SK-N-SH treated with all-trans-retinoic acid at 6 μM for 48 hours (cell line): ENCODE results near the gene CUL2.

Experiments used
- ATAC-seq: fragments of 200-7000 bp; cut with Tn5 transposase; 3 replicates; pipeline ENCODE4 v1.9.1; 2020; ENCODE audit warnings: mild to moderate bottlenecking, moderate library complexity
- ARNTL ChIP-seq: fragments of 450-650 bp; formaldehyde crosslinking; IDR thresholded peaks from 2 replicates; pipeline ENCODE4 v1.5.0; 2020; ENCODE audit warnings: low read depth, mild to moderate bottlenecking, moderate library complexity, borderline replicate concordance
- BACH2 ChIP-seq: fragments of 250-450 bp; sonication (Bioruptor Pico); IDR thresholded peaks from 2 replicates; pipeline ENCODE4 v1.9.0; 2021; ENCODE audit warnings: mild to moderate bottlenecking, borderline replicate concordance
- CREB5 ChIP-seq: fragments of 250-450 bp; sonication (Bioruptor Pico); IDR thresholded peaks from 2 replicates; pipeline ENCODE4 v1.5.1; 2020; ENCODE audit warnings: low read depth, mild to moderate bottlenecking, moderate library complexity
- CSDC2 ChIP-seq: fragments of 250-450 bp; sonication (Bioruptor Pico); IDR thresholded peaks from 2 replicates; pipeline ENCODE4 v1.5.0; 2020; ENCODE audit warnings: mild to moderate bottlenecking, moderate library complexity
- CSRNP3 ChIP-seq: fragments of 250-450 bp; sonication (Bioruptor Pico); IDR thresholded peaks from 2 replicates; pipeline ENCODE4 v1.5.1; 2021; ENCODE audit warnings: mild to moderate bottlenecking, moderate library complexity
- ESRRG ChIP-seq: fragments of 250-450 bp; sonication (Bioruptor Pico); IDR thresholded peaks from 2 replicates; pipeline ENCODE4 v1.6.1; 2021; ENCODE audit warnings: mild to moderate bottlenecking
- GLIS3 ChIP-seq: fragments of 250-450 bp; sonication (Bioruptor Pico); IDR thresholded peaks from 2 replicates; pipeline ENCODE4 v1.5.0; 2020; ENCODE audit warnings: mild to moderate bottlenecking, moderate library complexity
- ISL1 ChIP-seq: fragments of 250-450 bp; sonication (Bioruptor Pico); IDR thresholded peaks from 2 replicates; pipeline ENCODE4 v2.1.2; 2022; ENCODE audit warnings: mild to moderate bottlenecking, moderate library complexity
- PPARA ChIP-seq: fragments of 250-450 bp; sonication (Bioruptor Pico); IDR thresholded peaks from 2 replicates; pipeline ENCODE4 v1.5.0; 2020; ENCODE audit warnings: mild to moderate bottlenecking, borderline replicate concordance
- RARB ChIP-seq: fragments of 250-450 bp; sonication (Bioruptor Pico); IDR thresholded peaks from 2 replicates; pipeline ENCODE4 v1.8.0; 2021; ENCODE audit warnings: mild to moderate bottlenecking, moderate library complexity
- SNAI2 ChIP-seq: fragments of 250-450 bp; sonication (Bioruptor Pico); IDR thresholded peaks from 2 replicates; pipeline ENCODE4 v1.5.0; 2020; ENCODE audit warnings: mild to moderate bottlenecking, moderate library complexity
- TCF4 ChIP-seq: fragments of 250-450 bp; sonication (Bioruptor Pico); IDR thresholded peaks from 2 replicates; pipeline ENCODE4 v1.8.0; 2021; ENCODE audit warnings: mild to moderate bottlenecking, moderate library complexity, borderline replicate concordance
- TOX ChIP-seq: fragments of 250-450 bp; sonication (Bioruptor Pico); IDR thresholded peaks from 2 replicates; pipeline ENCODE4 v1.8.0; 2021; ENCODE audit warnings: mild to moderate bottlenecking, moderate library complexity, borderline replicate concordance
- TSHZ2 ChIP-seq: fragments of 250-450 bp; sonication (Bioruptor Pico); IDR thresholded peaks from 2 replicates; pipeline ENCODE4 v1.5.0; 2020; ENCODE audit warnings: mild to moderate bottlenecking, moderate library complexity
- ZC3H10 ChIP-seq: fragments of 250-450 bp; sonication (Bioruptor Pico); IDR thresholded peaks from 2 replicates; pipeline ENCODE4 v1.5.1; 2021; ENCODE audit warnings: mild to moderate bottlenecking, moderate library complexity
- ZFP3 ChIP-seq: fragments of 250-450 bp; sonication (Bioruptor Pico); IDR thresholded peaks from 2 replicates; pipeline ENCODE4 v1.5.0; 2020; ENCODE audit warnings: mild to moderate bottlenecking, moderate library complexity
- ZFP30 ChIP-seq: fragments of 450-650 bp; formaldehyde crosslinking; IDR thresholded peaks from 2 replicates; pipeline ENCODE4 v1.5.0; 2022; ENCODE audit warnings: mild to moderate bottlenecking, moderate library complexity
- ZNF565 ChIP-seq: fragments of 450-650 bp; formaldehyde crosslinking; conservative IDR thresholded peaks from 2 replicates; pipeline ENCODE4 v1.5.0; 2020; ENCODE audit warnings: low read depth, mild to moderate bottlenecking, moderate library complexity
- ZNF70 ChIP-seq: fragments of 450-650 bp; formaldehyde crosslinking; IDR thresholded peaks from 2 replicates; pipeline ENCODE4 v1.5.0; 2020; ENCODE audit warnings: mild to moderate bottlenecking, moderate library complexity
- ZNF8 ChIP-seq: fragments of 450-650 bp; formaldehyde crosslinking; IDR thresholded peaks from 2 replicates; pipeline ENCODE4 v1.5.0; 2020; ENCODE audit warnings: mild to moderate bottlenecking, moderate library complexity
- TF ChIP-seq, protein P1 (sequence below): fragments of 250-450 bp; sonication (Bioruptor Pico); IDR thresholded peaks from 2 replicates; pipeline ENCODE4 v1.8.0; 2021; ENCODE audit warnings: low read depth, mild to moderate bottlenecking, moderate library complexity, borderline replicate concordance

The CUL2 gene

GRCh38 chr10:34985823-34986222 lies 104.3 kb downstream of the CUL2 start:
- no peak for TF ChIP-seq ZFP30 (CRISPR knock-in tag)
- peak; percentile 60; the same call in 2 of the 3 replicates for ATAC-seq

- ATAC-seq, result no peak
Measured at GRCh38 chr10:34985146-34985545, 105.0 kb downstream of the CUL2 start.

DNA sequence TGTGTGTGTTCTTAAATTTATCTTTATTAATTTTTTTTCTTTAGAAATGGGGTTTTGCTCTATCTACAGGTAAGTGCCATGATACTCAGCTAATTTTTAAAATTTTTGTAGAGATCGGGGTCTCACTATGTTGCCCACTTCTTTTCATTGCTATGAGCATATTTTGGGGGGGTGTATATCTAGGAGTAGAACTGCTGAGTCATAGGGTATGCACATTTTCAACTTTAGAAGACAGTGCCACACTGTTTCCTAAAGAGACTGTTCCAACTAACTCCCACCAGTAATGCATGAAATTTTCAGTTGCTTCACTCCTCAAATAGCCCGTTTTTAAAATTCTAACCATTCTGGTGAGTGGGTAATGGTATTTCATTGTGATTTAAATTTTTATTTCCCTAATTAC lies 108.3 kb downstream of the CUL2 start:
- no peak for ATAC-seq
- TF ChIP-seq ZFP30 (CRISPR knock-in tag), result no peak
- TF ChIP-seq ESRRG (CRISPR knock-in tag), result no peak
- no peak for TF ChIP-seq ZC3H10
- TF ChIP-seq RARB (CRISPR knock-in tag), result no peak
- TF ChIP-seq GLIS3, result no peak
- TF ChIP-seq ISL1 (CRISPR knock-in tag), result no peak
- no peak for TF ChIP-seq ZNF565 (CRISPR knock-in tag)
- no peak for TF ChIP-seq CSRNP3
- no peak for TF ChIP-seq TCF4 (CRISPR knock-in tag)
- TF ChIP-seq BACH2 (CRISPR knock-in tag), result no peak
- TF ChIP-seq ARNTL (CRISPR knock-in tag), result no peak
- no peak for TF ChIP-seq ZNF70 (CRISPR knock-in tag)
- no peak for TF ChIP-seq TSHZ2 (CRISPR knock-in tag)
- no peak for TF ChIP-seq SNAI2 (CRISPR knock-in tag)
- TF ChIP-seq ZNF8 (CRISPR knock-in tag), result no peak
- no peak for TF ChIP-seq CREB5 (CRISPR knock-in tag)
- TF ChIP-seq PPARA, result no peak

More at GRCh38 chr10:34985146-34985545, 105.0 kb downstream of the CUL2 start:
- TF ChIP-seq TOX, result no peak
- TF ChIP-seq ZFP30 (CRISPR knock-in tag), result peak; percentile 99
- TF ChIP-seq CSDC2 (CRISPR knock-in tag), result no peak
- no peak for TF ChIP-seq GLIS3
- TF ChIP-seq BACH2 (CRISPR knock-in tag), result no peak
- no peak for TF ChIP-seq ZFP3 (CRISPR knock-in tag)
- TF ChIP-seq, all 23 proteins: peak for 1

- ATAC-seq, result no peak
- no peak for TF ChIP-seq TCF4 (CRISPR knock-in tag)
- no peak for TF ChIP-seq BACH2 (CRISPR knock-in tag)
- no peak for TF ChIP-seq CSRNP3
- TF ChIP-seq TOX, result no peak
- TF ChIP-seq, protein P1, sequence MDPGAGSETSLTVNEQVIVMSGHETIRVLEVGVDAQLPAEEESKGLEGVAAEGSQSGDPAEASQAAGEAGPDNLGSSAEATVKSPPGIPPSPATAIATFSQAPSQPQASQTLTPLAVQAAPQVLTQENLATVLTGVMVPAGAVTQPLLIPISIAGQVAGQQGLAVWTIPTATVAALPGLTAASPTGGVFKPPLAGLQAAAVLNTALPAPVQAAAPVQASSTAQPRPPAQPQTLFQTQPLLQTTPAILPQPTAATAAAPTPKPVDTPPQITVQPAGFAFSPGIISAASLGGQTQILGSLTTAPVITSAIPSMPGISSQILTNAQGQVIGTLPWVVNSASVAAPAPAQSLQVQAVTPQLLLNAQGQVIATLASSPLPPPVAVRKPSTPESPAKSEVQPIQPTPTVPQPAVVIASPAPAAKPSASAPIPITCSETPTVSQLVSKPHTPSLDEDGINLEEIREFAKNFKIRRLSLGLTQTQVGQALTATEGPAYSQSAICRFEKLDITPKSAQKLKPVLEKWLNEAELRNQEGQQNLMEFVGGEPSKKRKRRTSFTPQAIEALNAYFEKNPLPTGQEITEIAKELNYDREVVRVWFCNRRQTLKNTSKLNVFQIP (CRISPR knock-in tag), result no peak
- no peak for TF ChIP-seq ZNF565 (CRISPR knock-in tag)
- TF ChIP-seq GLIS3, result no peak
- TF ChIP-seq ZFP30 (CRISPR knock-in tag), result no peak
- no peak for TF ChIP-seq PPARA
- TF ChIP-seq ZC3H10, result no peak
- no peak for TF ChIP-seq SNAI2 (CRISPR knock-in tag)
- TF ChIP-seq ISL1 (CRISPR knock-in tag), result no peak
- TF ChIP-seq ZNF70 (CRISPR knock-in tag), result no peak
- no peak for TF ChIP-seq TSHZ2 (CRISPR knock-in tag)
- no peak for TF ChIP-seq ARNTL (CRISPR knock-in tag)
- TF ChIP-seq, all 23 proteins: peak for 0
Measured at GRCh38 chr10:34979938-34980337, 110.2 kb downstream of the CUL2 start.
